HEK293 (cell line): Measurements from ENCODE around the gene MBD1.

ENCODE experiments used
- CTCF ChIP-seq: fragments of 450-650 bp; formaldehyde crosslinking; IDR thresholded peaks from 2 replicates; pipeline ENCODE4 v1.5.1; 2016; ENCODE audit warnings: missing biosample characterization, missing genetic modification characterization
- OVOL3 ChIP-seq: fragments of 450-650 bp; formaldehyde crosslinking; IDR thresholded peaks from 2 replicates; pipeline ENCODE4 v1.5.1; 2016; ENCODE audit warnings: missing biosample characterization, missing genetic modification characterization

GRCh38 chr18:50281295-50281971, at the start of gene MBD1:
- TF ChIP-seq OVOL3 (tag by site-specific recombination) (peak; percentile 73; the same call in 1 of the 2 replicates), CTCF (peak; percentile 93)
